Mesenchymal stem cell (in vitro differentiated cells and primary cell): ENCODE data around the gene RIPK3.
"Not testable (repeated sequence)": the region's sequence is repeated elsewhere in the genome, so short reads cannot be mapped to it uniquely, and the experiment has no call there.

Source experiments
- DNase-seq: peaks from one replicate; pipeline ENCODE4 v3.0.0-alpha.2; 2013
- H2AFZ ChIP-seq: one replicate; pipeline ENCODE4 v1.6.1; 2013; ENCODE audit warnings: low read depth, mild to moderate bottlenecking, control low read depth, inconsistent platforms, low read length, moderate library complexity
- H2AK5ac ChIP-seq: 2 replicates; pipeline ENCODE4 v1.6.1; 2013; ENCODE audit warnings: low read length, moderate library complexity, mild to moderate bottlenecking, inconsistent platforms; ENCODE audit not compliant: severe bottlenecking
- H2BK120ac ChIP-seq: one replicate; pipeline ENCODE4 v1.6.1; 2013; ENCODE audit warnings: low read depth, mild to moderate bottlenecking, inconsistent platforms, low read length, moderate library complexity
- H2BK12ac ChIP-seq, 2 experiments: one replicate each; pipeline ENCODE4 v1.6.1; 2013; ENCODE audit warnings: inconsistent platforms in 2 of 2, low read length in 2 of 2, mild to moderate bottlenecking in 2 of 2, moderate library complexity in 2 of 2, control low read depth in 1 of 2
- H2BK15ac ChIP-seq: one replicate; pipeline ENCODE4 v1.6.1; 2013; ENCODE audit warnings: mild to moderate bottlenecking, low read depth, inconsistent platforms; ENCODE audit not compliant: poor library complexity, severe bottlenecking
- H2BK5ac ChIP-seq: 2 replicates; pipeline ENCODE4 v1.6.1; 2013; ENCODE audit warnings: low read depth, mild to moderate bottlenecking, low read length, control low read depth, inconsistent platforms; ENCODE audit not compliant: poor library complexity, severe bottlenecking
- H3K14ac ChIP-seq, 2 experiments: one replicate each; pipeline ENCODE4 v1.6.1; 2013; ENCODE audit warnings: inconsistent platforms in 2 of 2, low read length in 2 of 2, control low read depth in 1 of 2, mild to moderate bottlenecking in 1 of 2, moderate library complexity in 1 of 2
- H3K18ac ChIP-seq, 2 experiments: one replicate each; pipeline ENCODE4 v1.6.1; 2013; ENCODE audit warnings: inconsistent platforms in 2 of 2, low read length in 2 of 2, control low read depth in 1 of 2, low read depth in 1 of 2, mild to moderate bottlenecking in 1 of 2
- H3K23ac ChIP-seq, 2 experiments: one replicate each; pipeline ENCODE4 v1.6.1; 2013; ENCODE audit warnings: inconsistent platforms in 2 of 2, low read length in 2 of 2, mild to moderate bottlenecking in 2 of 2, moderate library complexity in 2 of 2, control low read depth in 1 of 2
- H3K27ac ChIP-seq: 2 replicates; pipeline ENCODE4 v1.5.1; 2013; ENCODE audit warnings: mild to moderate bottlenecking, moderate library complexity, low read length, control low read depth, inconsistent platforms; ENCODE audit not compliant: poor library complexity, severe bottlenecking
- H3K27me3 ChIP-seq, 2 experiments: 2 replicates each; pipeline versions ENCODE4 v1.6.1 to v1.7.0; 2013; ENCODE audit warnings: low read length in 2 of 2, mild to moderate bottlenecking in 2 of 2, moderate library complexity in 2 of 2, control low read depth in 1 of 2, inconsistent platforms in 1 of 2; ENCODE audit not compliant: control insufficient read depth in 1 of 2, insufficient read depth in 1 of 2
- H3K36me3 ChIP-seq, 2 experiments: 2 replicates each; pipeline versions ENCODE4 v1.6.1 to v1.7.0; 2013; ENCODE audit warnings: low read length in 2 of 2, control low read depth in 1 of 2, inconsistent platforms in 1 of 2, low read depth in 1 of 2, mild to moderate bottlenecking in 1 of 2; ENCODE audit not compliant: insufficient read depth in 2 of 2, control insufficient read depth in 1 of 2
- H3K4ac ChIP-seq, 2 experiments: one replicate each; pipeline ENCODE4 v1.6.1; 2013; ENCODE audit warnings: inconsistent platforms in 2 of 2, low read length in 2 of 2, mild to moderate bottlenecking in 2 of 2, moderate library complexity in 2 of 2, control low read depth in 1 of 2, low read depth in 1 of 2
- H3K4me1 ChIP-seq: 2 replicates; pipeline ENCODE4 v1.6.1; 2013; ENCODE audit warnings: low read depth, low read length, control low read depth; ENCODE audit not compliant: control insufficient read depth, insufficient read depth
- H3K4me2 ChIP-seq: 2 replicates; pipeline ENCODE4 v1.6.1; 2013; ENCODE audit warnings: low read length, mild to moderate bottlenecking, inconsistent platforms; ENCODE audit not compliant: poor library complexity, severe bottlenecking
- H3K4me3 ChIP-seq, 2 experiments: 2 replicates each; pipeline versions ENCODE4 v1.5.1 to v1.7.0; 2013; ENCODE audit warnings: low read length in 2 of 2, mild to moderate bottlenecking in 2 of 2, control low read depth in 1 of 2, low read depth in 1 of 2; ENCODE audit not compliant: insufficient read depth in 1 of 2
- H3K79me1 ChIP-seq: replicated peaks from 2 replicates; pipeline ENCODE4 v1.6.1; 2013; ENCODE audit warnings: mild to moderate bottlenecking, control low read depth, low read length, inconsistent platforms; ENCODE audit not compliant: poor library complexity, severe bottlenecking
- H3K9ac ChIP-seq: 2 replicates; pipeline ENCODE4 v1.7.0; 2013; ENCODE audit warnings: mild to moderate bottlenecking, low read length, moderate library complexity
- H3K9me3 ChIP-seq: 2 replicates; pipeline ENCODE4 v1.7.0; 2013; ENCODE audit warnings: mild to moderate bottlenecking, low read length; ENCODE audit not compliant: control insufficient read depth
- H4K8ac ChIP-seq: one replicate; pipeline ENCODE4 v1.6.1; 2013; ENCODE audit warnings: inconsistent platforms, mild to moderate bottlenecking, low read length, moderate library complexity
- H4K91ac ChIP-seq: one replicate; pipeline ENCODE4 v1.6.1; 2013; ENCODE audit warnings: mild to moderate bottlenecking, low read length, inconsistent platforms
- WGBS: methylation state at CpG from one replicate; pipeline ENCODE4 v1.1.7; 2013; ENCODE audit warnings: mixed read lengths; 5-methylcytosine and 5-hydroxymethylcytosine counted together

Gene RIPK3

DNA sequence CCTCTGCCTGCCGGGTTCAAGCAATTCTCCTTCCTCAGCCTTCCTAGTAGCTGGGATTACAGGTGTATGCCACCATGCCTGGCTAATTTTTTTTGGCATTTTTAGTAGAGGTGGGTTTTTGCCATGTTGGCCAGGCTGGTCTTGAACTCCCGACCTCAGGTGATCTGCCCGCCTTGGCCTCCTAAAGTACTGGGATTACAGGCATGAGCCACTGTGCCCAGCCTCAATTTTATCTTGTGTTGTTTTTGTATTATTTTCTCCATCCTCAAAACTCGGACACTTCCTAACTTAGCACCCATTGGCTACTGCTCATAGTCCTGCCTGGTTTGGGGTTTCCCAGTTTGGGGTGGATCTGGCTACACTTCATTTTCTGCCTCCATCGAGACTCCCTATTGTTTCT, 47.8 kb upstream of the RIPK3 start:
- H3K27ac ChIP-seq, H2AFZ ChIP-seq, H3K23ac ChIP-seq, H3K4ac ChIP-seq, H2BK12ac ChIP-seq, H3K18ac ChIP-seq, H3K9ac ChIP-seq, H3K79me1 ChIP-seq, H3K36me3 ChIP-seq, H3K4me3 ChIP-seq, H2BK15ac ChIP-seq, H3K4me1 ChIP-seq, DNase-seq, H3K4me2 ChIP-seq, H2BK120ac ChIP-seq, H4K8ac ChIP-seq, H3K14ac ChIP-seq, H2BK5ac ChIP-seq, H4K91ac ChIP-seq, H3K9me3 ChIP-seq, H2AK5ac ChIP-seq: not testable (repeated sequence)
- WGBS: 86% methylated on average over 4 of the region's 5 CpGs
- peaks cover 0 to 37% of the 10 kb centered on the region in 2 experiments for H3K27me3 ChIP-seq

- Histone ChIP-seq H3K14ac (no peak overlapping the region), H2BK15ac (no peak overlapping the region), H3K36me3 (no peaks in the 10 kb centered on the region), H3K27ac (no peak overlapping the region), H3K4ac (no peak overlapping the region), H2BK120ac (no peak overlapping the region), H3K18ac (no peak overlapping the region), H2AFZ (no peak overlapping the region), H3K4me2 (no peak overlapping the region), H2BK12ac (no peak overlapping the region), H4K91ac (no peak overlapping the region), H3K79me1 (no peaks in the 10 kb centered on the region), H4K8ac (no peak overlapping the region), H3K9me3 (no peaks in the 10 kb centered on the region), H2AK5ac (no peak overlapping the region), H3K4me1 (peaks cover 5% of the 10 kb centered on the region), H3K4me3 (no peak overlapping the region), H3K27me3 (peaks cover 0 to 37% of the 10 kb centered on the region in 2 experiments), H3K23ac (no peak overlapping the region), H3K9ac (no peak overlapping the region), H2BK5ac (no peak overlapping the region)
- DNase-seq: no peak
- 94% methylated on average over 2 of the region's 2 CpGs for WGBS
These were observed 47.2 kb upstream of the RIPK3 start for GRCh38 chr14:24387009-24387345.

DNA sequence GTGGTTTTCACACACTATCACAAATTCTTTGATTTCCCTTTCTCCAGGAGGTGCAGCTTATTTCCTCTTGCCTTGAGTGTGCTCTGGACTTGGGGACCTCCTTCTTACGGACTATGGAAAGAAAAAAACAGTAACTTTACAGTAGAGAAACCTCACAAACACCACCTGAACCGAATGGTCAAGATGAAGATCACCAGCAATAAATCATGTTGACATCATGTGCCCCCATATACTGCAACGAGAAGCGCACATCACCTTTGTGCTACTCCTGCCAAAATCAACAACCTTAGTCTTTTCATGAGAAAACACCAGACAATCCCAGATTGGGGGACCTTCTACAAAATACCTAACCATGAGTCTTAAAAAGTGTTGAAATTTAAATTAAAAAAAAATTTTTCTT, 45.7 kb upstream of the RIPK3 start:
- Histone ChIP-seq H3K36me3 (no peaks in the 10 kb centered on the region), H3K79me1 (no peaks in the 10 kb centered on the region)

GRCh38 chr14:24384169-24384568, 44.4 kb upstream of the RIPK3 start:
- 80% methylated on average over 4 of the region's 4 CpGs for WGBS
- H4K91ac ChIP-seq: no peak overlapping the region
- no peak overlapping the region for H2BK5ac ChIP-seq
- no peak overlapping the region for H2AK5ac ChIP-seq
- no peaks in the 10 kb centered on the region for H3K9me3 ChIP-seq
- no peak overlapping the region for H4K8ac ChIP-seq
- H3K27ac ChIP-seq: no peak overlapping the region
- H3K14ac ChIP-seq: no peak overlapping the region
- H2AFZ ChIP-seq: no peak overlapping the region
- no peak overlapping the region for H3K4me2 ChIP-seq
- H3K36me3 ChIP-seq: no peaks in the 10 kb centered on the region
- no peaks in the 10 kb centered on the region for H3K4me1 ChIP-seq
- H2BK120ac ChIP-seq: no peak overlapping the region
- no peaks in the 10 kb centered on the region for H3K79me1 ChIP-seq
- no peak overlapping the region for H3K18ac ChIP-seq
- no peak for DNase-seq
- no peak overlapping the region for H3K4ac ChIP-seq
- no peak overlapping the region for H2BK12ac ChIP-seq
- no peak overlapping the region for H2BK15ac ChIP-seq
- H3K27me3 ChIP-seq: peaks cover 0 to 35% of the 10 kb centered on the region in 2 experiments
- H3K23ac ChIP-seq: no peak overlapping the region
- H3K9ac ChIP-seq: no peak overlapping the region
- H3K4me3 ChIP-seq: no peak overlapping the region

More for the DNA sequence above, 45.7 kb upstream of the RIPK3 start:
- H3K4me1 ChIP-seq: no peaks in the 10 kb centered on the region
- no peak overlapping the region for H3K18ac ChIP-seq
- no peak overlapping the region for H2BK15ac ChIP-seq
- DNase-seq: no peak
- no peak overlapping the region for H2BK12ac ChIP-seq
- H2AK5ac ChIP-seq: no peak overlapping the region
- no peak overlapping the region for H3K4me3 ChIP-seq
- H2AFZ ChIP-seq: no peak overlapping the region
- no peak overlapping the region for H2BK5ac ChIP-seq
- H3K4ac ChIP-seq: no peak overlapping the region
- H4K91ac ChIP-seq: no peak overlapping the region
- WGBS: 74% methylated on average over 4 of the region's 4 CpGs
- H4K8ac ChIP-seq: no peak overlapping the region
- no peak overlapping the region for H3K14ac ChIP-seq
- H3K9ac ChIP-seq: no peak overlapping the region
- no peak overlapping the region for H3K4me2 ChIP-seq
- H3K27ac ChIP-seq: no peak overlapping the region
- peaks cover 0 to 37% of the 10 kb centered on the region in 2 experiments for H3K27me3 ChIP-seq
- H3K9me3 ChIP-seq: no peaks in the 10 kb centered on the region
- H3K23ac ChIP-seq: no peak overlapping the region
- H2BK120ac ChIP-seq: no peak overlapping the region
